H1 (cell line): ENCODE measurements around the gene CAMTA1. TPM values are rescaled to one million over a fixed set of nuclear protein-coding genes. Genes with fewer than 3 reads are reported as not detected.

Experiments
- CTCF ChIA-PET: fragments of 300-600 bp; sonication (Branson Sonifier 250); formaldehyde crosslinking; loops from one replicate; lab custom pipeline; 2021; ENCODE audit not compliant: partially characterized antibody; lab: Charles Lee
- POLR2A ChIA-PET: fragments of 300-600 bp; sonication (Branson Sonifier 250); formaldehyde crosslinking; loops from one replicate; lab custom pipeline; 2021; ENCODE audit warnings: inconsistent platforms; ENCODE audit not compliant: partially characterized antibody; lab: Charles Lee
- DNase-seq, 2 experiments: peaks; one replicate each; pipeline versions ENCODE4 v3.0.0 to v3.0.0-alpha.2; 2010 to 2022; ENCODE audit warnings: low spot score in 2 of 2, low read depth in 1 of 2, mixed read lengths in 1 of 2
- FAIRE-seq: peaks from 2 replicates; lab custom pipeline; 2011; peaks lifted over from hg19 to GRCh38; lab: Jason Lieb, UNC
- H2AFZ ChIP-seq: 2 replicates; pipeline ENCODE4 v1.8.1; 2012; ENCODE audit warnings: low read length, inconsistent platforms
- H2AK5ac ChIP-seq: 2 replicates; pipeline ENCODE4 v1.6.1; 2013; ENCODE audit warnings: low read depth, low read length
- H2BK120ac ChIP-seq: replicated peaks from 2 replicates; pipeline ENCODE3; 2013; ENCODE audit warnings: low read depth, low read length, inconsistent platforms
- H2BK12ac ChIP-seq: 2 replicates; pipeline ENCODE4 v1.6.1; 2013; ENCODE audit warnings: low read depth, low read length
- H2BK15ac ChIP-seq: 2 replicates; pipeline ENCODE4 v1.6.1; 2013; ENCODE audit warnings: low read length
- H2BK20ac ChIP-seq: 2 replicates; pipeline ENCODE4 v1.6.1; 2013; ENCODE audit warnings: low read length
- H2BK5ac ChIP-seq: 2 replicates; pipeline ENCODE4 v1.6.1; 2013; ENCODE audit warnings: low read depth, low read length
- H3K14ac ChIP-seq: 2 replicates; pipeline ENCODE4 v1.6.1; 2013; ENCODE audit warnings: inconsistent platforms; ENCODE audit not compliant: insufficient read length
- H3K18ac ChIP-seq: 2 replicates; pipeline ENCODE4 v1.6.1; 2013; ENCODE audit warnings: low read length; ENCODE audit errors: extremely low read depth
- H3K23ac ChIP-seq: 2 replicates; pipeline ENCODE4 v1.6.1; 2013; ENCODE audit warnings: inconsistent platforms; ENCODE audit not compliant: insufficient read length
- H3K23me2 ChIP-seq: 2 replicates; pipeline ENCODE4 v1.6.1; 2013; ENCODE audit warnings: low read depth, low read length
- H3K27ac ChIP-seq: 2 replicates; pipeline ENCODE4 v1.6.1; 2011; ENCODE audit warnings: low read depth, low read length, inconsistent platforms
- H3K27me3 ChIP-seq, 4 experiments: replicated peaks in 1 of 4; 1 replicate in 1 of 4; 2 replicates in 3 of 4; pipeline versions ENCODE4 v1.6.1 to v1.8.1; 2011 to 2013; ENCODE audit warnings: low read length in 3 of 4, mild to moderate bottlenecking in 3 of 4, inconsistent platforms in 2 of 4, mixed read lengths in 2 of 4, moderate library complexity in 1 of 4; ENCODE audit not compliant: control insufficient read depth in 3 of 4, insufficient read depth in 3 of 4; ENCODE audit errors: extremely low read depth in 1 of 4
- H3K36me3 ChIP-seq, 4 experiments: 2 replicates each; pipeline versions ENCODE4 v1.6.1 to v1.8.1; 2011 to 2013; ENCODE audit warnings: mild to moderate bottlenecking in 4 of 4, low read length in 3 of 4, moderate library complexity in 2 of 4, control low read depth in 1 of 4, inconsistent platforms in 1 of 4; ENCODE audit not compliant: insufficient read depth in 4 of 4, control insufficient read depth in 2 of 4
- H3K4ac ChIP-seq: replicated peaks from 2 replicates; pipeline ENCODE3; 2013; ENCODE audit warnings: low read length, low read depth, mixed read lengths, inconsistent platforms; ENCODE audit not compliant: insufficient read length
- H3K4me1 ChIP-seq, 4 experiments: replicated peaks in 1 of 4; 1 replicate in 1 of 4; 2 replicates in 3 of 4; pipeline versions ENCODE4 v1.6.1 to v1.8.1; 2011 to 2013; ENCODE audit warnings: low read length in 3 of 4, inconsistent platforms in 2 of 4, mixed read lengths in 1 of 4; ENCODE audit not compliant: insufficient read depth in 4 of 4, control insufficient read depth in 3 of 4
- H3K4me2 ChIP-seq, 2 experiments: 2 replicates each; pipeline versions ENCODE4 v1.6.1 to v1.8.1; 2011 to 2013; ENCODE audit warnings: low read depth in 2 of 2, low read length in 2 of 2, control low read depth in 1 of 2, inconsistent platforms in 1 of 2, mild to moderate bottlenecking in 1 of 2; ENCODE audit not compliant: insufficient read depth in 1 of 2
- H3K4me3 ChIP-seq, 4 experiments: fragments of 200-600, 300-600 bp in 1 of 4; sonication (generic), shearing (Covaris generic), sonication (Bioruptor Twin) in 1 of 4; 2 replicates each; pipeline versions ENCODE4 v1.5.1 to v1.8.1; 2011 to 2016; ENCODE audit warnings: low read length in 4 of 4, low read depth in 3 of 4, control low read depth in 2 of 4, inconsistent platforms in 2 of 4, mild to moderate bottlenecking in 2 of 4, mixed read lengths in 1 of 4, moderate library complexity in 1 of 4; ENCODE audit not compliant: insufficient read depth in 2 of 4; ENCODE audit errors: extremely low read depth in 1 of 4
- H3K56ac ChIP-seq: replicated peaks from 2 replicates; pipeline ENCODE3; 2013; ENCODE audit warnings: low read depth, mild to moderate bottlenecking, mixed read lengths, low read length, inconsistent platforms; ENCODE audit not compliant: insufficient read length
- H3K79me1 ChIP-seq: 2 replicates; pipeline ENCODE4 v1.6.1; 2013; ENCODE audit warnings: low read depth, low read length, control low read depth
- H3K79me2 ChIP-seq, 2 experiments: 2 replicates each; pipeline versions ENCODE4 v1.6.1 to v1.8.1; 2012 to 2013; ENCODE audit warnings: low read length in 2 of 2, mild to moderate bottlenecking in 2 of 2, inconsistent platforms in 1 of 2; ENCODE audit not compliant: insufficient read depth in 2 of 2, control insufficient read depth in 1 of 2
- H3K9ac ChIP-seq, 4 experiments: replicated peaks in 1 of 4; 1 replicate in 1 of 4; 2 replicates in 3 of 4; pipeline versions ENCODE4 v1.6.1 to v1.8.1; 2011 to 2013; ENCODE audit warnings: low read depth in 3 of 4, low read length in 3 of 4, control low read depth in 2 of 4, mild to moderate bottlenecking in 2 of 4, moderate library complexity in 2 of 4, inconsistent platforms in 1 of 4; ENCODE audit errors: extremely low read depth in 1 of 4
- H3K9me3 ChIP-seq, 2 experiments: 2 replicates each; pipeline versions ENCODE4 v1.6.1 to v1.8.1; 2012 to 2013; ENCODE audit warnings: mild to moderate bottlenecking in 2 of 2, moderate library complexity in 2 of 2, control low read depth in 1 of 2, inconsistent platforms in 1 of 2, low read depth in 1 of 2, low read length in 1 of 2, mixed read lengths in 1 of 2; ENCODE audit not compliant: insufficient read depth in 2 of 2
- H4K20me1 ChIP-seq, 2 experiments: replicated peaks in 1 of 2; 2 replicates each; pipeline versions ENCODE3 to v1.8.1; 2011 to 2013; ENCODE audit warnings: inconsistent platforms in 2 of 2, low read length in 2 of 2, mild to moderate bottlenecking in 1 of 2; ENCODE audit not compliant: insufficient read depth in 2 of 2, control insufficient read depth in 1 of 2
- H4K5ac ChIP-seq: 2 replicates; pipeline ENCODE4 v1.6.1; 2013; ENCODE audit warnings: low read length, low read depth, mixed read lengths, inconsistent platforms; ENCODE audit not compliant: insufficient read length
- H4K8ac ChIP-seq: 2 replicates; pipeline ENCODE4 v1.8.0; 2013; ENCODE audit warnings: mild to moderate bottlenecking, moderate library complexity, low read length, inconsistent platforms; ENCODE audit not compliant: insufficient read depth; ENCODE audit errors: extremely low read depth
- H4K91ac ChIP-seq: replicated peaks from 2 replicates; pipeline ENCODE3; 2013; ENCODE audit warnings: low read length, mixed read lengths, inconsistent platforms; ENCODE audit not compliant: insufficient read length
- ASH2L ChIP-seq: fragments of 200-600, 300-600 bp; sonication (generic); IDR thresholded peaks from one replicate; pipeline ENCODE4 v1.7.1; 2017; ENCODE audit warnings: low read length
- EZH2 ChIP-seq: fragments of 200-600 bp; sonication (generic); IDR thresholded peaks from 2 replicates; pipeline ENCODE4 v1.7.1; 2012; ENCODE audit warnings: low read depth, mild to moderate bottlenecking, moderate library complexity, low read length, inconsistent platforms; ENCODE audit not compliant: severe bottlenecking
- HDAC2 ChIP-seq, 2 experiments: fragments of 300-600 bp in 1 of 2; sonication (generic) in 1 of 2; IDR thresholded peaks; 2 replicates each; pipeline ENCODE4 v1.6.1; 2011 to 2012; ENCODE audit warnings: low read depth in 2 of 2, low read length in 2 of 2, mild to moderate bottlenecking in 2 of 2, moderate library complexity in 2 of 2, borderline replicate concordance in 1 of 2, inconsistent platforms in 1 of 2
- JUN ChIP-seq: IDR thresholded peaks from 2 replicates; pipeline ENCODE4 v1.6.1; 2011; ENCODE audit warnings: low read depth, mild to moderate bottlenecking, improper control_type of control experiment, low read length
- POLR2A ChIP-seq, 2 experiments: IDR thresholded peaks; 1 replicate in 1 of 2; 2 replicates in 1 of 2; pipeline ENCODE4 v1.6.1; 2011; ENCODE audit warnings: low read depth in 2 of 2, low read length in 2 of 2, mild to moderate bottlenecking in 2 of 2; ENCODE audit errors: control extremely low read depth in 1 of 2
- SIRT6 ChIP-seq: IDR thresholded peaks from one replicate; pipeline ENCODE4 v1.7.1; 2012; ENCODE audit warnings: low read length, inconsistent platforms
- SIX5 ChIP-seq: IDR thresholded peaks from 2 replicates; pipeline ENCODE4 v1.6.1; 2011; ENCODE audit warnings: mild to moderate bottlenecking, low read depth, low read length
- SP1 ChIP-seq: IDR thresholded peaks from 2 replicates; pipeline ENCODE4 v1.6.1; 2011; ENCODE audit warnings: low read depth, low read length
- TAF1 ChIP-seq: IDR thresholded peaks from 2 replicates; pipeline ENCODE4 v1.6.1; 2011; ENCODE audit warnings: mild to moderate bottlenecking, low read depth, low read length
- TEAD4 ChIP-seq: IDR thresholded peaks from 2 replicates; pipeline ENCODE4 v1.6.1; 2012; ENCODE audit warnings: low read depth, low read length, inconsistent platforms, mixed read lengths
- WGBS, 2 experiments: shearing (Covaris generic) in 1 of 2; methylation state at CpG; one replicate each; pipeline versions ENCODE4 v1.1.6 to v1.1.7; 2013 to 2015; ENCODE audit warnings: low lambda C conversion rate in 2 of 2, mixed read lengths in 2 of 2, inconsistent platforms in 1 of 2, low coverage in 1 of 2, missing lambda C conversion rate in 1 of 2; ENCODE audit not compliant: insufficient replicate concordance in 2 of 2, insufficient coverage in 1 of 2, insufficient read length in 1 of 2; ENCODE audit errors: extremely low coverage in 1 of 2, missing lambda C conversion rate in 1 of 2; 5-methylcytosine and 5-hydroxymethylcytosine counted together
- polyA plus RNA-seq, 7 experiments: library from polyadenylated mRNA; depleted of rRNA in 3 of 7; stranded (reverse) in 5 of 7; unstranded in 2 of 7; fragments of >200 nt in 5 of 7; fragments of 200-250 nt in 2 of 7; gene quantifications; 1 replicate in 5 of 7; 2 replicates in 1 of 7; 4 replicates in 1 of 7; pipeline versions ENCODE4 v1.2.1 to v1.2.3, GENCODE V29; 2011 to 2013; ENCODE audit warnings: missing spikeins in 2 of 7, mixed read lengths in 2 of 7
- total RNA-seq: library from RNA; stranded (reverse); fragmentation: NEBNext Ultra II Directional; extraction: Animal tissue kit (Norgen Biotek cat#: 25700); gene quantifications from 2 replicates; pipeline ENCODE4 v1.2.1, GENCODE V29; 2021

The CAMTA1 gene
- total and polyA plus RNA-seq, 2 of the 8 experiments (the other 6 are each of a cell fraction or from before 2014, with no cell fraction given) = 65.0 to 119 TPM

- Histone ChIP-seq H2AK5ac (no peak overlapping the region), H3K23ac (no peak overlapping the region), H2BK5ac (no peak overlapping the region), H3K36me3 (no peaks in the 10 kb centered on the region), H3K4me3 (no peak overlapping the region), H3K23me2 (no peaks in the 10 kb centered on the region), H3K79me1 (no peaks in the 10 kb centered on the region), H4K8ac (no peak overlapping the region), H2BK20ac (no peak overlapping the region), H3K4me1 (peaks cover 0 to 4% (median 3%) of the 10 kb centered on the region in 4 experiments; a peak in 4 of 7 replicates), H3K9me3 (peaks cover 0 to 4% of the 10 kb centered on the region in 2 experiments; a peak in 1 of 4 replicates), H3K27ac (no peak overlapping the region), H3K4me2 (no peak overlapping the region), H4K5ac (no peak overlapping the region), H3K56ac (no peak overlapping the region), H2AFZ (no peak overlapping the region), H4K20me1 (no peaks in the 10 kb centered on the region), H3K9ac (no peak overlapping the region), H3K27me3 (no peaks in the 10 kb centered on the region), H2BK120ac (no peak overlapping the region), H2BK12ac (no peak overlapping the region), H3K18ac (no peak overlapping the region), H3K4ac (no peak overlapping the region), H2BK15ac (no peak overlapping the region), H3K79me2 (no peaks in the 10 kb centered on the region), H3K14ac (no peak overlapping the region), H4K91ac (no peak overlapping the region)
- 86% methylated on average over 8 of the region's 8 CpGs; no CpG with 5 or more reads in 1 of the 2 experiments for WGBS, 2 experiments
- no peak for FAIRE-seq
- TF ChIP-seq TAF1 (no peak), JUN (no peak), HDAC2 (IDR thresholded peaks at IDR 0.05; ENCODE audit: borderline replicate concordance in 1 of 2, low read depth in 2 of 2, low read length in 2 of 2) (no peak), SIRT6 (no peak), ASH2L (no peak), SIX5 (no peak), POLR2A (IDR thresholded peaks at IDR 0.05; ENCODE audit: control extremely low read depth in 1 of 2, low read depth in 2 of 2, low read length in 2 of 2) (no peak), TEAD4 (no peak), EZH2 (no peak), SP1 (no peak)
- POLR2A ChIA-PET = no interaction called here
- CTCF ChIA-PET = no interaction called here
- DNase-seq = no peak
Measured at GRCh38 chr1:7113136-7113535, 327.9 kb downstream of the CAMTA1 start.
